Stimulated activated CD4-positive, alpha-beta T cell treated with anti-CD3 and anti-CD28 coated beads, TNF-alpha, amount 100 ng/mL, for 1 hour (primary cell): ENCODE results near the gene SERPINA12.

Experiments used
- DNase-seq, 3 donors: peaks; one replicate each; pipeline ENCODE4 v3.0.0-alpha.2; 2020; ENCODE audit warnings: low read depth in 3 of 3, low spot score in 1 of 3

Gene SERPINA12

GRCh38 chr14:94509356-94509755 lies at the start of gene SERPINA12:
Gene SERPINA12, minus strand, starts transcription at chr14:94509469. Its CDS starts 11,072 bp downstream, at chr14:94498397.
- DNase-seq: no peak

DNA sequence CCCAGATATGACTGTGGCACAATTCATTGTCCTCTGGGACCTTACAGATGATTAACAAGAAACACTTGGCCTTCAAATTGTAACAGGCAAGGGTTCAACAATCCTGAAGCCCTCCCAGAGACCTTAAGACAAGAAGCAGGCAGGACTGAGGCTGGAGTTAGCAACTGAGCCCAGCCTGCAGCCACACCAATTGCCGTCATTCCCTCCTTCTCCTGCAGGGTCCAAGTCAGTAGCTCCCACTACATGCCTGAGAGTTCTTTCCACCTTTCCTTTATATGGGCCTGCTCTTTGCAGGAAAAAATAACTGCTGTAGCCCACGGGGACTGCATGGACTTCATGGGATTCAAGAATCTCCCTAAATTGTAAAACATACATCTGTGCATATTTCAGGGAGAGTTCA lies 49.6 kb upstream of the SERPINA12 start:
- no peak for DNase-seq

DNA sequence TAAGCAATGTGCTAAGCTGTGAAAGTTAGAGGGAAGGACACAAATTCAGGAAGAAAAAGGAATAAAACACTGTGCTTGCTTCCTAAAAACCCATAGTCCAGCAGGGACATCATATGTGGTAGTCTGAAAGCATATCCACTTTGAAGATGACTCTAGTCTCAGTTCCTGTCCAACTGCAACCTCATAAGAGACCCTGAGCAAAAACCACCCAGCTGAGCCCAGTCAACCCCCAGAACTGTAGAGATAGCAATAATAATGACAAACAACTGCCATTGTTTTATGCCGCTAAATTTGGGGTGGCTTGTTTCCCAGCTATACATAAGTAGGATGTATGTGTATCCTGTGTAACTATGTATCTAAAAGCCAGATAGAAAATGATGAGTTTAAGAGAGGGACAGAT lies 48.1 kb upstream of the SERPINA12 start:
- DNase-seq: no peak

- DNase-seq: no peak
Measured at GRCh38 chr14:94555991-94556390, 46.7 kb upstream of the SERPINA12 start.

- no peak for DNase-seq
Measured at GRCh38 chr14:94550041-94550440, 40.8 kb upstream of the SERPINA12 start.

DNA sequence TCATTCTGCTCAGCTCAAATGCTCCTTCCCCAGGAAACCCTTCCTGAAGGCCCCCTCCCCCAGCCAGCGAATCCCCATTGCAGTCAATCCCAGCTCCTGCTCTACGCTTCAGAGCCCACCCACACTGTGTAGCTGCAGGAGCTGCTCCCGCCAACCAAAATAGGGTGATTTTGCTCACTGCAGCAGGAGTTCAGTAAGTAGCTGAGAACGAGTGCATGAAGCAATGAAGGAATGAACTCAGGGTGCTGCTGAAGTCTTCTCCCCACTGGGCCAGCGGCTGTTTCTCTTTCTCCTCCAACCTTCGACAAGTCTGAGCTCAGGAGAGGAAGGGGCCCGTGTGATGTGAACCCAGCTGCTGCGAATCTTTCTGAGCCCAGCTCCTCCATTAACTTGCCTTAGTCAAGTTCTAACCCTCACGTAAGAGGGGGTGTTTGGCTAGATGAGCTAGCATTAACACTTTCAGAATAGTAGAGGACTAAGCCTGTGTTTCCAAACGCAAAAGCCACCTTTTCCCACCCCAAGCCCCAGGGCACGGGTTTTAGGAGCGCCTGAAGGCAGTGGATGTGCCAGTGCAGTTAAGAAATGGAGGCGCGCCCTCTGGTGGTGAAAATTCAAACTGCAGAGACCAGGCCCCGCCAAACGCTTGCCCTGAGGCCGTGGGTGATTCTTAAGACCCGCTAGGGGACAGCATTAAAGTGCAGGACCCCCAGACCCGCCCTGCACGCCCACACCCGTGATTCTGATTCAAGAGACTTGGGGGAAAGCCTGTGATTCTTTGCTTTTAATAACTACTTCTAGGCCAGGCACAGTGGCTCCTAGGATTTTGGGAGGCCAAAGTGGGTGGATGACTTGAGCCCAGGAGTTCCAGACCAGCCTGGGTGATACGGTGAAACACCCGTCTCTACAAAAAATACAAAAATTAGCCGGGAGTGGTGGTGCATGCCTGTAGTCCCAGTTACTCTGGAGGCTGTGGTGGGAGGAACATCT lies 40.0 kb upstream of the SERPINA12 start:
- peak in 1 of 3 donors; percentile 58 for DNase-seq

GRCh38 chr14:94548131-94548998 lies 39.1 kb upstream of the SERPINA12 start:
- DNase-seq: no peak

GRCh38 chr14:94547726-94548125 lies 38.5 kb upstream of the SERPINA12 start:
- DNase-seq: no peak

DNA sequence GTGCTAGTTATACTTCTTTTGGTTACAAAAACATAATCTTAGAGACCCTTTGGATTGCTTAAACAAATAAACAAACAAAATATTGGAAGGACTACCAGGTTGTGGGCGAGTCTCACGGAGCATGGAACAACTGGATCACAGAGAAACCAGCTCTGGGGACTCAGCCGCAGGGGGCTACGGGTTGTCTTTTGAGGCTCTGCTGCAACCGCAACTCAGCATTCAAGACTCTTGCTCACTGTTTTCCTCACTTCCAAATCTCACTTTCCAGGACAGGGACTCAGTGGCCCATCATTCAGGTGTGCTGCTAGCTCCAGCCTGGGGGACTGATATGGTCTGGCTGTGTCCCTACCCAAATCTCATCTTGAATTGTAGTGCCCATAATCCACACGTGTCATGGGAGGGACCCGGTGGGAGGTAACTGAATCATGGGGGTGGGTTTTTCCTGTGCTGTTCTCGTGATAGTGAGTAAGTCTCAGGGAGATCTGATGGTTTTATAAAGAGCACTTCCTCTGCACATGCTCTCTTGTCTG lies 37.9 kb upstream of the SERPINA12 start:
- DNase-seq: no peak

- no peak for DNase-seq
Measured at GRCh38 chr14:94545131-94545841, 36.0 kb upstream of the SERPINA12 start.

- no peak for DNase-seq
Measured at GRCh38 chr14:94544726-94545125, 35.5 kb upstream of the SERPINA12 start.

- no peak for DNase-seq
Measured at GRCh38 chr14:94543449-94544124, 34.3 kb upstream of the SERPINA12 start.

- no peak for DNase-seq
Measured at GRCh38 chr14:94542811-94543440, 33.7 kb upstream of the SERPINA12 start.

- no peak for DNase-seq
Measured at GRCh38 chr14:94542111-94542810, 33.0 kb upstream of the SERPINA12 start.

DNA sequence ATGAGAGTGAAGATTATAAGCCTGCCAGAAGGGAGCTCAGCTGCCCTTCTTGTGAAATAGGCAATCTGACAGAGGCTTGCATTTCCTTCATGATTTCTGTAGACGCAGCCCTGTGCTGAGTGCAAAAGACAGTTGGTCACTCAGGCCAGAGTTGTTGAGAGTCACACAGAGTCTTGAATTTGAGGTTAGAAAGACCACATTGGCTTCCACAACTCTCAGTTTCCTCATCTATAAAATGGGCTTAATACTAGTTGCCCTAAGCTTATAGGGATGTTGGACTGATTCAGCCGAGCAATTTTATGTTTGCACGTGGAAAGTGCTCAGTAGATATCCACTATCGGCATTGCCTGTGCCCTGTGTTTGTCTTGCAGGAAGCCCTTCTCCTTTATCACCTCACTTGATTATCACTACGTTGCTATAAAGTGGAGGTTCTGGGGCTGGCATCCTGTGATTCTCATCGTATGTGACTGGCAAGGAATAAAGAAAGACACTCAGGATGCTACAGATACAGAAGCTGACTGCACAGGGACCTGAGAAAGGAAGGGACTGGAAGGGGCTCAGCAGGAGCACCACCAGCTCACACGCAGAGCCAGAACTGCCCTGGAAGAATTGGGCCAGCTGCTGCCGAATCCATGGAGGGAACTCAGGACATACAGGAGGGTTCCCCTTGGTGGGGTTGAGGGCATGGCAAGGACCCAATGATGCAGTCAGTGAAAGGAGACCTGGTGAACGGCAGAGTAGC lies 32.1 kb upstream of the SERPINA12 start:
- no peak for DNase-seq

DNA sequence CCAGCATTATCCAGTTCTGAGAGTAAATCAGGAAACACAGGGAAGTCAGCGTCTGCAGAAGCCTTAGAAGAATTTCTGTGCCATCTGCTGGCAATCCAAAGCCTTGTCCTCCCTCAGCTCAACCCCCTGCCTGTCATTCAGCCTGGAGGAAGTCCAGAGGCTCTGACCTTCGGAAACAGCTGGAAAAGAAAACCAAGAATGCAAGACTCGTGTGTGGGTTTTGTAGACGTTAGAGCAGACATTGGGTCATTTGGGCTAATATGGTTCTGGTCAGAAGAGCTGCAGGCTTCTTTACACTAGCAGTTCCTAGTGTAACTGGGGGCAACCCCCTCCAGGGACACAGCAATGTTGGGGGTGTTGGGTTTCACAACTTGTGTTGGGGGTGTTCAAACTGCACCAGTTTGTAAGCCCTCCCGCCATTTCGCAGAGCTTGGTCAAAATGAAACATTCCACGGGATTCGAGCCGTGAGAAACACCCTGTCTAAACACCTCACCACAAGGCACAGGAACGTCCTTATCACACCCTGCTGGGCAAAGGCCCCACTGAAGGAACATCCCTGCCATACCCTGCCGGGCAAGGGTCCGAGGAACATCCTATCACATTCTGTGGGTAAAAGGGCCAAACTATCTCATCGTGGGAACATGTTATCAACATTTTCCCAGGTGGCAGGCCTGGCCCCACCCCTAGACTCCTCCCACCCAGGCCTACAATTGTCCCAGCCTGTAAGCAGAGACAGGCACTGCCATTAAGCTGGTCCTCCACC lies 30.9 kb upstream of the SERPINA12 start:
- no peak for DNase-seq

GRCh38 chr14:94539181-94539580 lies 29.9 kb upstream of the SERPINA12 start:
- DNase-seq: no peak
